K562 (cell line): Measurements from ENCODE around the gene CCDC9B. TPM values are rescaled to one million over a fixed set of nuclear protein-coding genes. Genes with fewer than 3 reads are reported as not detected.
A peak's percentile ranks its signal among the peaks of the same experiment; 100 is the strongest.

Source experiments
- ATAC-seq: fragments of 200-7000 bp; cut with Tn5 transposase; 3 replicates; pipeline ENCODE4 v1.9.1; 2020; ENCODE audit warnings: moderate library complexity
- BruUV-seq: library from RNA; stranded (reverse); fragments of 400-500 nt; replicated peaks from 2 replicates; lab custom pipeline; 2021; lab: Mats Ljungman, UMichigan
- CTCF ChIA-PET: fragments of 300-600 bp; formaldehyde crosslinking; extraction: SDS; loops from one replicate; lab custom pipeline; 2021; ENCODE audit warnings: low intra/inter-chr PET ratio; lab: Yijun Ruan, JAX
- POLR2A ChIA-PET: fragments of 300-600, 350-650 bp; sonication (Branson Sonifier 250); formaldehyde crosslinking; extraction: SDS; loops from one replicate; lab custom pipeline; 2021; ENCODE audit warnings: antibody characterized with exemption, inconsistent platforms; lab: Yijun Ruan, JAX
- DNase-seq, 4 experiments: peaks; one replicate each; pipeline versions ENCODE4 v3.0.0 to v3.0.0-alpha.2; 2011 to 2018; ENCODE audit warnings: low spot score in 3 of 4, mixed read lengths in 3 of 4; ENCODE audit errors: extremely low read depth in 1 of 4
- FAIRE-seq: peaks from 2 replicates; lab custom pipeline; 2011; peaks lifted over from hg19 to GRCh38; lab: Jason Lieb, UNC
- H2AFZ ChIP-seq: 2 replicates; pipeline ENCODE4 v1.6.0; 2011; ENCODE audit warnings: low read depth, low read length, control low read depth, inconsistent platforms
- H3K27ac ChIP-seq: fragments of 200-600 bp; 3 replicates; pipeline ENCODE4 v1.8.0; 2011; ENCODE audit warnings: low read depth, mild to moderate bottlenecking, control low read depth, inconsistent platforms, low read length, moderate library complexity, mixed read lengths; ENCODE audit errors: extremely low read depth
- H3K27me3 ChIP-seq, 2 experiments: fragments of 300-600 bp in 1 of 2; 2 replicates in 1 of 2; 3 replicates in 1 of 2; pipeline versions ENCODE4 v1.6.0 to v1.8.0; 2011; ENCODE audit warnings: inconsistent platforms in 2 of 2, low read length in 2 of 2, mild to moderate bottlenecking in 1 of 2, mixed read lengths in 1 of 2, moderate library complexity in 1 of 2; ENCODE audit not compliant: control insufficient read depth in 2 of 2, insufficient read depth in 2 of 2
- H3K36me3 ChIP-seq: fragments of 300-600 bp; 3 replicates; pipeline ENCODE4 v1.8.0; 2011; ENCODE audit warnings: mild to moderate bottlenecking, low read length, inconsistent platforms; ENCODE audit not compliant: control insufficient read depth, insufficient read depth
- H3K4me1 ChIP-seq, 2 experiments: fragments of 200-600 bp in 1 of 2; replicated peaks in 1 of 2; 2 replicates in 1 of 2; 3 replicates in 1 of 2; pipeline versions ENCODE4 v1.5.1 to v1.8.0; 2011; ENCODE audit warnings: inconsistent platforms in 2 of 2, low read length in 2 of 2, mild to moderate bottlenecking in 1 of 2, mixed read lengths in 1 of 2, moderate library complexity in 1 of 2; ENCODE audit not compliant: control insufficient read depth in 2 of 2, insufficient read depth in 2 of 2
- H3K4me2 ChIP-seq: 2 replicates; pipeline ENCODE4 v1.6.1; 2011; ENCODE audit warnings: low read length, control low read depth, inconsistent platforms, mixed read lengths; ENCODE audit not compliant: insufficient read depth
- H3K4me3 ChIP-seq: fragments of 200-600 bp; sonication (generic), shearing (Covaris generic); 2 replicates; pipeline ENCODE4 v1.5.1; 2016; ENCODE audit warnings: control low read depth, inconsistent platforms
- H3K79me2 ChIP-seq: fragments of 200-600 bp; 3 replicates; pipeline ENCODE4 v1.8.0; 2011; ENCODE audit warnings: low read length, inconsistent platforms; ENCODE audit not compliant: control insufficient read depth, insufficient read depth
- H3K9ac ChIP-seq, 2 experiments: 2 replicates each; pipeline versions ENCODE4 v1.6.0 to v1.6.1; 2011; ENCODE audit warnings: low read depth in 2 of 2, low read length in 2 of 2, control low read depth in 1 of 2, inconsistent platforms in 1 of 2, mild to moderate bottlenecking in 1 of 2, mixed read lengths in 1 of 2; ENCODE audit not compliant: insufficient read depth in 1 of 2
- H3K9me1 ChIP-seq: one replicate; pipeline ENCODE4 v1.6.0; 2011; ENCODE audit warnings: inconsistent platforms, mild to moderate bottlenecking, low read length, moderate library complexity; ENCODE audit not compliant: control insufficient read depth, insufficient read depth
- H3K9me3 ChIP-seq: replicated peaks from 2 replicates; pipeline ENCODE4 v1.5.1; 2011; ENCODE audit warnings: low read depth, low read length, inconsistent platforms; ENCODE audit not compliant: control insufficient read depth, insufficient read depth
- H4K20me1 ChIP-seq: replicated peaks from 2 replicates; pipeline ENCODE4 v1.6.1; 2011; ENCODE audit warnings: low read length, inconsistent platforms, mixed read lengths; ENCODE audit not compliant: control insufficient read depth, insufficient read depth
- ARID1B ChIP-seq: fragments of 450-650 bp; IDR thresholded peaks from 2 replicates; pipeline ENCODE4 v1.6.1; 2016; ENCODE audit warnings: antibody characterized with exemption, mild to moderate bottlenecking, inconsistent platforms
- C11orf30 ChIP-seq: fragments of 450-650 bp; IDR thresholded peaks from 2 replicates; pipeline ENCODE4 v1.6.1; 2016; ENCODE audit warnings: low read depth, mild to moderate bottlenecking
- CBFA2T3 ChIP-seq: fragments of 450-650 bp; IDR thresholded peaks from 2 replicates; pipeline ENCODE4 v1.6.1; 2017
- CBX3 ChIP-seq, 2 experiments: IDR thresholded peaks; 1 replicate in 1 of 2; 2 replicates in 1 of 2; pipeline ENCODE4 v1.6.1; 2012; ENCODE audit warnings: inconsistent platforms in 2 of 2, low read length in 2 of 2, borderline replicate concordance in 1 of 2, control low read depth in 1 of 2
- DPF2 ChIP-seq: fragments of 450-650 bp; IDR thresholded peaks from 2 replicates; pipeline ENCODE4 v1.6.1; 2016
- GABPB2 ChIP-seq: fragments of 250-450 bp; sonication (Bioruptor Pico); conservative IDR thresholded peaks from 2 replicates; pipeline ENCODE4 v1.5.1; 2021; ENCODE audit warnings: mild to moderate bottlenecking
- NFE2 ChIP-seq: IDR thresholded peaks from 2 replicates; pipeline ENCODE4 v1.6.1; 2014; ENCODE audit warnings: antibody characterized with exemption, low read depth
- NFIC ChIP-seq: fragments of 450-650 bp; IDR thresholded peaks from 2 replicates; pipeline ENCODE4 v1.6.1; 2017; ENCODE audit warnings: mild to moderate bottlenecking, inconsistent platforms
- POLR2B ChIP-seq: fragments of 450-650 bp; IDR thresholded peaks from 2 replicates; pipeline ENCODE4 v1.6.1; 2018; ENCODE audit warnings: low read depth; ENCODE audit not compliant: partially characterized antibody
- SLC30A9 ChIP-seq: fragments of 250-450 bp; sonication (Bioruptor Pico); IDR thresholded peaks from 2 replicates; pipeline ENCODE4 v1.8.0; 2022; ENCODE audit warnings: mild to moderate bottlenecking, moderate library complexity
- SMARCA4 ChIP-seq: fragments of 450-650 bp; IDR thresholded peaks from 2 replicates; pipeline ENCODE4 v1.6.1; 2016
- SMARCB1 ChIP-seq: IDR thresholded peaks from 2 replicates; pipeline ENCODE4 v1.6.1; 2011; ENCODE audit warnings: improper control_type of control experiment, low read depth; ENCODE audit not compliant: insufficient read length
- SMARCE1 ChIP-seq: fragments of 450-650 bp; IDR thresholded peaks from 2 replicates; pipeline ENCODE4 v1.7.1; 2016; ENCODE audit warnings: mild to moderate bottlenecking
- STAT5A ChIP-seq: IDR thresholded peaks from 2 replicates; pipeline ENCODE4 v1.6.1; 2012; ENCODE audit warnings: low read length, inconsistent platforms, borderline replicate concordance
- TAL1 ChIP-seq: fragments of 450-650 bp; IDR thresholded peaks from 2 replicates; pipeline ENCODE4 v1.6.1; 2016; ENCODE audit warnings: mild to moderate bottlenecking
- TCF3 ChIP-seq: sonication (generic); formaldehyde crosslinking; IDR thresholded peaks from 2 replicates; pipeline ENCODE4 v1.4.0; 2020; ENCODE audit warnings: mild to moderate bottlenecking, missing genetic modification reagents
- TEAD4 ChIP-seq, 2 experiments: sonication (generic) in 1 of 2; formaldehyde crosslinking in 1 of 2; IDR thresholded peaks; 2 replicates each; pipeline versions ENCODE4 v1.6.1 to v1.8.0; 2012 to 2022; ENCODE audit warnings: borderline replicate concordance in 1 of 2, inconsistent platforms in 1 of 2, low read length in 1 of 2, mild to moderate bottlenecking in 1 of 2, missing genetic modification reagents in 1 of 2
- TFAM ChIP-seq: fragments of 250-450 bp; sonication (Bioruptor Pico); conservative IDR thresholded peaks from 2 replicates; pipeline ENCODE4 v1.5.0; 2021; ENCODE audit warnings: mild to moderate bottlenecking, moderate library complexity
- ZNF124 ChIP-seq: sonication (generic); formaldehyde crosslinking; IDR thresholded peaks from 2 replicates; pipeline ENCODE4 v1.8.1; 2022; ENCODE audit warnings: missing genetic modification reagents
- ZNF384 ChIP-seq: IDR thresholded peaks from 2 replicates; pipeline ENCODE4 v1.6.1; 2012; ENCODE audit warnings: low read depth, low read length, improper control_type of control experiment
- WGBS: fragments of 100-300 bp; shearing (Covaris generic); methylation state at CpG from one replicate; pipeline ENCODE4 v1.1.6; 2016; ENCODE audit warnings: low coverage, mixed read lengths; ENCODE audit not compliant: insufficient coverage; ENCODE audit errors: missing lambda C conversion rate; 5-methylcytosine and 5-hydroxymethylcytosine counted together
- in situ Hi-C: fragments of 300-500 bp; cut with MboI; formaldehyde crosslinking; loops from 4 replicates; pipeline ENCODE4 v1.15.0; 2018; ENCODE audit warnings: inconsistent platforms, mixed read lengths
- intact Hi-C: fragments of 100-400 bp; cut with micrococcal nuclease; formaldehyde crosslinking; loops from 2 replicates; pipeline ENCODE4 v1.14.2; 2022
- polyA plus RNA-seq, 8 experiments: library from polyadenylated mRNA; depleted of rRNA in 4 of 8; stranded (reverse) in 5 of 8; unstranded in 3 of 8; fragments of >200 nt; fragmentation: Nextera tagmentation in 2 of 8; fragmentation: Illumina TruSeq in 1 of 8; extraction: Ambion mirVana in 2 of 8; extraction: Trizol in 1 of 8; gene quantifications; 2 replicates each; pipeline versions ENCODE4 v1.2.1 to v1.2.3, GENCODE V29; 2011 to 2014; ENCODE audit warnings: inconsistent platforms in 1 of 8, missing spikeins in 1 of 8
- total RNA-seq, 7 experiments: library from RNA; depleted of rRNA in 6 of 7; stranded (reverse); fragments of >200 nt in 6 of 7; fragmentation: Illumina TruSeq in 2 of 7; extraction: Trizol in 2 of 7; gene quantifications; 2 replicates each; pipeline versions ENCODE4 v1.2.1 to v1.2.3, GENCODE V29; 2011 to 2021; ENCODE audit warnings: low replicate concordance in 1 of 7

Gene CCDC9B
- total and polyA plus RNA-seq, 9 of the 15 experiments (the other 6 are each of a cell fraction or from before 2014, with no cell fraction given): 0.01 to 0.47 (median 0.15) TPM; not detected in 1

GRCh38 chr15:40379374-40379773 lies 38.6 kb upstream of the CCDC9B start:
- ChIA-PET POLR2A (interaction anchor here (0.6 to 1.7 kb wide), 4 partner anchors 10 to 999 kb away, joined by 3 to 6 read pairs (median 4); no protein-coding TSS in a partner anchor), CTCF (no interaction called here)
- peaks cover 2% of the 10 kb centered on the region; the same call in 1 of the 3 replicates for H3K36me3 ChIP-seq
- H2AFZ ChIP-seq: peak overlapping the region; percentile 56
- TF ChIP-seq TCF3 (CRISPR knock-in tag): peak; percentile 55
- no peak for TF ChIP-seq TFAM (CRISPR knock-in tag)
- TF ChIP-seq CBFA2T3: peak; percentile 61
- TF ChIP-seq C11orf30: 0 out of 2 replicates have a peak, but pooled peaks have one; percentile 19
- TF ChIP-seq GABPB2 (CRISPR knock-in tag): no peak
- TF ChIP-seq ZNF384: 0 out of 2 replicates have a peak, but pooled peaks have one; percentile 18
- peak; percentile 76 for TF ChIP-seq NFIC
- no peak for TF ChIP-seq SLC30A9 (CRISPR knock-in tag)
- peak; percentile 79 for TF ChIP-seq ARID1B
- peak; percentile 34 for TF ChIP-seq TEAD4 (IDR thresholded peaks at IDR 0.05; ENCODE audit: low read length)
- TF ChIP-seq TEAD4 (CRISPR knock-in tag; IDR thresholded peaks at IDR 0.05; ENCODE audit: borderline replicate concordance): no peak
- TF ChIP-seq SMARCA4: peak; percentile 48; the same call in 1 of the 2 replicates
- TF ChIP-seq DPF2: peak; percentile 68
- TF ChIP-seq SMARCE1: 0 out of 2 replicates have a peak, but pooled peaks have one; percentile 22
- no peak for TF ChIP-seq POLR2B
- TF ChIP-seq TAL1: peak; percentile 62
- peak; percentile 67; the same call in 1 of the 2 replicates for TF ChIP-seq NFE2
- 0 out of 2 replicates have a peak, but pooled peaks have one; percentile 6 for TF ChIP-seq STAT5A
- peak; percentile 79 for TF ChIP-seq SMARCB1
- no peak for TF ChIP-seq ZNF124 (CRISPR knock-in tag)
- TF ChIP-seq CBX3 (IDR thresholded peaks at IDR 0.05; ENCODE audit: borderline replicate concordance in 1 of 2, low read length in 2 of 2): no peak
- H4K20me1 ChIP-seq: no peaks in the 10 kb centered on the region
- no peak overlapping the region for H3K4me3 ChIP-seq
- FAIRE-seq: peak; percentile 84
- no peak overlapping the region for H3K9ac ChIP-seq
- no TSS peak for BruUV-seq
- H3K27ac ChIP-seq: no peak overlapping the region; the same call in 2 of the 3 replicates
- peak; percentile 61 for ATAC-seq
- no peaks in the 10 kb centered on the region for H3K9me3 ChIP-seq
- peaks cover 19 to 29% of the 10 kb centered on the region in 2 experiments; a peak in 4 of 5 replicates for H3K4me1 ChIP-seq
- DNase-seq: peak in 1 of 4 experiments; percentile 73
- H3K27me3 ChIP-seq: no peaks in the 10 kb centered on the region
- WGBS: 41% methylated on average over 4 of the region's 4 CpGs
- H3K9me1 ChIP-seq: peaks cover 2% of the 10 kb centered on the region
- in situ Hi-C loops: no loop called here
- H3K4me2 ChIP-seq: peak overlapping the region; percentile 40
- intact Hi-C loops: no loop called here
- H3K79me2 ChIP-seq: peaks cover 17% of the 10 kb centered on the region
